ENCODE results near the gene ASAH2. TPM values are rescaled to one million over a fixed set of nuclear protein-coding genes. Genes with fewer than 3 reads are reported as not detected.

The ASAH2 gene
- total and polyA plus RNA-seq, 2 of the 13 experiments (the other 11 are each of a cell fraction or from before 2014, with no cell fraction given): 16.0 to 17.9 TPM

GRCh38 chr10:50250096-50250854, 1.0 kb downstream of the ASAH2 start (continued):
- TF ChIP-seq, protein P1, sequence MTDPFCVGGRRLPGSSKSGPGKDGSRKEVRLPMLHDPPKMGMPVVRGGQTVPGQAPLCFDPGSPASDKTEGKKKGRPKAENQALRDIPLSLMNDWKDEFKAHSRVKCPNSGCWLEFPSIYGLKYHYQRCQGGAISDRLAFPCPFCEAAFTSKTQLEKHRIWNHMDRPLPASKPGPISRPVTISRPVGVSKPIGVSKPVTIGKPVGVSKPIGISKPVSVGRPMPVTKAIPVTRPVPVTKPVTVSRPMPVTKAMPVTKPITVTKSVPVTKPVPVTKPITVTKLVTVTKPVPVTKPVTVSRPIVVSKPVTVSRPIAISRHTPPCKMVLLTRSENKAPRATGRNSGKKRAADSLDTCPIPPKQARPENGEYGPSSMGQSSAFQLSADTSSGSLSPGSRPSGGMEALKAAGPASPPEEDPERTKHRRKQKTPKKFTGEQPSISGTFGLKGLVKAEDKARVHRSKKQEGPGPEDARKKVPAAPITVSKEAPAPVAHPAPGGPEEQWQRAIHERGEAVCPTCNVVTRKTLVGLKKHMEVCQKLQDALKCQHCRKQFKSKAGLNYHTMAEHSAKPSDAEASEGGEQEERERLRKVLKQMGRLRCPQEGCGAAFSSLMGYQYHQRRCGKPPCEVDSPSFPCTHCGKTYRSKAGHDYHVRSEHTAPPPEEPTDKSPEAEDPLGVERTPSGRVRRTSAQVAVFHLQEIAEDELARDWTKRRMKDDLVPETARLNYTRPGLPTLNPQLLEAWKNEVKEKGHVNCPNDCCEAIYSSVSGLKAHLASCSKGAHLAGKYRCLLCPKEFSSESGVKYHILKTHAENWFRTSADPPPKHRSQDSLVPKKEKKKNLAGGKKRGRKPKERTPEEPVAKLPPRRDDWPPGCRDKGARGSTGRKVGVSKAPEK (CRISPR knock-in tag; IDR thresholded peaks at IDR 0.05; ENCODE audit: borderline replicate concordance): 0 out of 2 replicates have a peak, but pooled peaks have one; percentile 35
- no peak for TF ChIP-seq FOXA1 (IDR thresholded peaks at IDR 0.05)
- TF ChIP-seq FOXA1 (CRISPR knock-in tag; IDR thresholded peaks at IDR 0.05): peak; percentile 76
- TF ChIP-seq, protein P2, sequence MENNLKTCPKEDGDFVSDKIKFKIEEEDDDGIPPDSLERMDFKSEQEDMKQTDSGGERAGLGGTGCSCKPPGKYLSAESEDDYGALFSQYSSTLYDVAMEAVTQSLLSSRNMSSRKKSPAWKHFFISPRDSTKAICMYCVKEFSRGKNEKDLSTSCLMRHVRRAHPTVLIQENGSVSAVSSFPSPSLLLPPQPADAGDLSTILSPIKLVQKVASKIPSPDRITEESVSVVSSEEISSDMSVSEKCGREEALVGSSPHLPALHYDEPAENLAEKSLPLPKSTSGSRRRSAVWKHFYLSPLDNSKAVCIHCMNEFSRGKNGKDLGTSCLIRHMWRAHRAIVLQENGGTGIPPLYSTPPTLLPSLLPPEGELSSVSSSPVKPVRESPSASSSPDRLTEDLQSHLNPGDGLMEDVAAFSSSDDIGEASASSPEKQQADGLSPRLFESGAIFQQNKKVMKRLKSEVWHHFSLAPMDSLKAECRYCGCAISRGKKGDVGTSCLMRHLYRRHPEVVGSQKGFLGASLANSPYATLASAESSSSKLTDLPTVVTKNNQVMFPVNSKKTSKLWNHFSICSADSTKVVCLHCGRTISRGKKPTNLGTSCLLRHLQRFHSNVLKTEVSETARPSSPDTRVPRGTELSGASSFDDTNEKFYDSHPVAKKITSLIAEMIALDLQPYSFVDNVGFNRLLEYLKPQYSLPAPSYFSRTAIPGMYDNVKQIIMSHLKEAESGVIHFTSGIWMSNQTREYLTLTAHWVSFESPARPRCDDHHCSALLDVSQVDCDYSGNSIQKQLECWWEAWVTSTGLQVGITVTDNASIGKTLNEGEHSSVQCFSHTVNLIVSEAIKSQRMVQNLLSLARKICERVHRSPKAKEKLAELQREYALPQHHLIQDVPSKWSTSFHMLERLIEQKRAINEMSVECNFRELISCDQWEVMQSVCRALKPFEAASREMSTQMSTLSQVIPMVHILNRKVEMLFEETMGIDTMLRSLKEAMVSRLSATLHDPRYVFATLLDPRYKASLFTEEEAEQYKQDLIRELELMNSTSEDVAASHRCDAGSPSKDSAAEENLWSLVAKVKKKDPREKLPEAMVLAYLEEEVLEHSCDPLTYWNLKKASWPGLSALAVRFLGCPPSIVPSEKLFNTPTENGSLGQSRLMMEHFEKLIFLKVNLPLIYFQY (CRISPR knock-in tag; IDR thresholded peaks at IDR 0.05; ENCODE audit: borderline replicate concordance): no peak
- no peak for TF ChIP-seq KLF9 (CRISPR knock-in tag; IDR thresholded peaks at IDR 0.05; ENCODE audit: low read depth)
- no peak for TF ChIP-seq TAF15 (IDR thresholded peaks at IDR 0.05; ENCODE audit: low read depth, low read length, poor library complexity, severe bottlenecking)
- no peak for TF ChIP-seq ZNF282 (IDR thresholded peaks at IDR 0.05; ENCODE audit: partially characterized antibody)
- no peak for TF ChIP-seq ZNF672 (CRISPR knock-in tag; IDR thresholded peaks at IDR 0.05)
- no peak for TF ChIP-seq HES4 (CRISPR knock-in tag; IDR thresholded peaks at IDR 0.05; ENCODE audit: borderline replicate concordance)
- no peak for TF ChIP-seq ZNF446 (CRISPR knock-in tag; IDR thresholded peaks at IDR 0.05)
- TF ChIP-seq ATF1 (CRISPR knock-in tag; IDR thresholded peaks at IDR 0.05): no peak
- no peak for TF ChIP-seq ZSCAN25 (CRISPR knock-in tag; IDR thresholded peaks at IDR 0.05)
- TF ChIP-seq ZSCAN29 (CRISPR knock-in tag; conservative IDR thresholded peaks at IDR 0.05): no peak
- TF ChIP-seq ZNF260 (CRISPR knock-in tag; IDR thresholded peaks at IDR 0.05; ENCODE audit: borderline replicate concordance, low read depth): no peak
- TF ChIP-seq HHEX (CRISPR knock-in tag; IDR thresholded peaks at IDR 0.05): no peak
- TF ChIP-seq DNMT1 (CRISPR knock-in tag; IDR thresholded peaks at IDR 0.05): no peak
- no peak for TF ChIP-seq ZNF678 (CRISPR knock-in tag; IDR thresholded peaks at IDR 0.05)
- TF ChIP-seq ARNT (IDR thresholded peaks at IDR 0.05): no peak
- TF ChIP-seq SNAPC2 (CRISPR knock-in tag; IDR thresholded peaks at IDR 0.05): no peak
- no peak for TF ChIP-seq ZBTB7A (CRISPR knock-in tag; IDR thresholded peaks at IDR 0.05)
- no peak for TF ChIP-seq PAWR (CRISPR knock-in tag; IDR thresholded peaks at IDR 0.05; ENCODE audit: borderline replicate concordance)
- TF ChIP-seq ZNF563 (CRISPR knock-in tag; IDR thresholded peaks at IDR 0.05): no peak
- TF ChIP-seq ZNF329 (CRISPR knock-in tag; IDR thresholded peaks at IDR 0.05; ENCODE audit: low read depth): no peak
- no peak for TF ChIP-seq ZBTB14 (CRISPR knock-in tag; IDR thresholded peaks at IDR 0.05)
- TF ChIP-seq ZFP82 (CRISPR knock-in tag; IDR thresholded peaks at IDR 0.05; ENCODE audit: borderline replicate concordance): no peak

Data from HepG2 (cell line).